ENCODE measurements around the gene HSPB7. TPM values are rescaled to one million over a fixed set of nuclear protein-coding genes. Genes with fewer than 3 reads are reported as not detected.

HSPB7 gene
- total and polyA plus RNA-seq, 4 donors = 0.28 to 1.4 (median 0.35) TPM

DNA sequence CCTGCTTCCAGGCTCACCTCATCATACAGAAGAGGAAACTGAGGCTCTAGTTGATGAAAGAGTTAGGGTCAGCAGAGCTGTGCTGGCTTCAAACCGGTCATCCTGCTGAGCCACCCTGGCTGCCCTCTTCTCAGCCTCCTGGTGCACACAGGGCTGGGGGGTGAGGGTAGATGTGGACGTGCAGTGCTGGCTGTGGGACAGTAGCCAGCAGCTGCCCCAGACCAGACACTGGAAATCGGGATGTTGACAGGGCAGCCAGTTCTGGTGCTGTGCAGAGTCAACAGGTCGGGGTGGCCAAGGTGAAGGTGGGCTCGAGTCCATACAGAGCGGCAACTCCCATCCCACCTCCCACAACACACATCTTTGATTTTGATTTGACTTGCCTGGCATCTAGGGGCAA, 2.5 kb upstream of the HSPB7 start (continued):
- TF ChIP-seq, protein P1, sequence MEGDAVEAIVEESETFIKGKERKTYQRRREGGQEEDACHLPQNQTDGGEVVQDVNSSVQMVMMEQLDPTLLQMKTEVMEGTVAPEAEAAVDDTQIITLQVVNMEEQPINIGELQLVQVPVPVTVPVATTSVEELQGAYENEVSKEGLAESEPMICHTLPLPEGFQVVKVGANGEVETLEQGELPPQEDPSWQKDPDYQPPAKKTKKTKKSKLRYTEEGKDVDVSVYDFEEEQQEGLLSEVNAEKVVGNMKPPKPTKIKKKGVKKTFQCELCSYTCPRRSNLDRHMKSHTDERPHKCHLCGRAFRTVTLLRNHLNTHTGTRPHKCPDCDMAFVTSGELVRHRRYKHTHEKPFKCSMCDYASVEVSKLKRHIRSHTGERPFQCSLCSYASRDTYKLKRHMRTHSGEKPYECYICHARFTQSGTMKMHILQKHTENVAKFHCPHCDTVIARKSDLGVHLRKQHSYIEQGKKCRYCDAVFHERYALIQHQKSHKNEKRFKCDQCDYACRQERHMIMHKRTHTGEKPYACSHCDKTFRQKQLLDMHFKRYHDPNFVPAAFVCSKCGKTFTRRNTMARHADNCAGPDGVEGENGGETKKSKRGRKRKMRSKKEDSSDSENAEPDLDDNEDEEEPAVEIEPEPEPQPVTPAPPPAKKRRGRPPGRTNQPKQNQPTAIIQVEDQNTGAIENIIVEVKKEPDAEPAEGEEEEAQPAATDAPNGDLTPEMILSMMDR (IDR thresholded peaks at IDR 0.05; ENCODE audit: low read depth, low read length, missing input control) = no peak
- TF ChIP-seq RXRA (IDR thresholded peaks at IDR 0.05) = no peak

DNA sequence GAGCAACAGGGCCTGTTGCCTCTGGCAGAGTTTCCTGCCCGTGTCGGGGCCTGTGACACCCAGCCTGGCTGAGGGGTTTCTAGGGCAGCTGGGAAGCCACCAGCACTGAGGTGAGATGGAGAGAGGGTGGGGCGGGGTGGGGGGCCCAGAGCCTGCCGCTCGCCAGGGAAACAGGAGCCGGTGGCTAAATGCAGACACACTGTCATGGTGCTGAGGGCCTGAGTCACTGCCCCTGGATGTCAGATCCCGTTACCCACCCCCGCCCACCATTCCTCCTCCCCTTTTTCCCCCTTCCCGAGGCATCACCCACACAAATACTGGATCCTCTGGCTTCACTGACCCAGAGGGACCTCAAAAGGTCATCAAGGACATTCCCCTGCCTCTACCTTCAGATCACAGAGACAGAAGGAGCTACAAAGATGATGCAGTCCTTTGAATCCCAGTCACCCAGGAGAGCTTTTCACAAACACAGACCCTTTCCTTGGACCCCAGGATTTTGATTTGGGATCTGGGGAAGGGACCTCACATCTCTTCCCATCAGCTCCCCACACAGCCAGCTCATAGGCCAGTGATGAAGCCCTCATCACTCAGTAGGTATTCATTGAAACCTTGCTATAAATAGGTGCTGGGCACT, 1.9 kb upstream of the HSPB7 start:
- Histone ChIP-seq H3K9ac (ENCODE audit: low read depth in 1 of 2, low read length in 2 of 2) (no peak overlapping the region), H3K27ac (ENCODE audit: low read depth in 1 of 2, low read length in 2 of 2) (no peak overlapping the region), H3K36me3 (ENCODE audit: control insufficient read depth in 4 of 4, insufficient read depth in 3 of 4, low read depth in 1 of 4, low read length in 3 of 4) (no peaks in the 10 kb centered on the region), H3K27me3 (ENCODE audit: control insufficient read depth in 4 of 4, insufficient read depth in 4 of 4, low read length in 3 of 4) (no peaks in the 10 kb centered on the region), H3K4me1 (ENCODE audit: control insufficient read depth in 4 of 4, insufficient read depth in 4 of 4, low read length in 3 of 4) (peaks cover 3 to 25% (median 21%) of the 10 kb centered on the region in 4 donors), H3K9me3 (ENCODE audit: control insufficient read depth in 4 of 4, low read length in 3 of 4) (no peaks in the 10 kb centered on the region), H3K4me3 (ENCODE audit: low read depth in 1 of 3, low read length in 3 of 3) (no peak overlapping the region)
- 74% methylated on average over 9 of the region's 9 CpGs for WGBS
- DNase-seq (ENCODE audit: low spot score) = no peak
- TF ChIP-seq, protein P1 (IDR thresholded peaks at IDR 0.05; ENCODE audit: low read depth, low read length, missing input control) = no peak
- TF ChIP-seq RXRA (IDR thresholded peaks at IDR 0.05) (no peak), SP1 (IDR thresholded peaks at IDR 0.05) (no peak), GABPA (IDR thresholded peaks at IDR 0.05 in 1 of 2, conservative IDR thresholded peaks at IDR 0.05 in 1 of 2) (no peak), NR2F2 (IDR thresholded peaks at IDR 0.05) (no peak), RAD21 (IDR thresholded peaks at IDR 0.05) (no peak), YY1 (IDR thresholded peaks at IDR 0.05) (no peak), TAF1 (conservative IDR thresholded peaks at IDR 0.05) (no peak)
- TF ChIP-seq, protein P2, sequence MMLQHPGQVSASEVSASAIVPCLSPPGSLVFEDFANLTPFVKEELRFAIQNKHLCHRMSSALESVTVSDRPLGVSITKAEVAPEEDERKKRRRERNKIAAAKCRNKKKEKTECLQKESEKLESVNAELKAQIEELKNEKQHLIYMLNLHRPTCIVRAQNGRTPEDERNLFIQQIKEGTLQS (IDR thresholded peaks at IDR 0.05) = no peak
- TF ChIP-seq, protein P3, sequence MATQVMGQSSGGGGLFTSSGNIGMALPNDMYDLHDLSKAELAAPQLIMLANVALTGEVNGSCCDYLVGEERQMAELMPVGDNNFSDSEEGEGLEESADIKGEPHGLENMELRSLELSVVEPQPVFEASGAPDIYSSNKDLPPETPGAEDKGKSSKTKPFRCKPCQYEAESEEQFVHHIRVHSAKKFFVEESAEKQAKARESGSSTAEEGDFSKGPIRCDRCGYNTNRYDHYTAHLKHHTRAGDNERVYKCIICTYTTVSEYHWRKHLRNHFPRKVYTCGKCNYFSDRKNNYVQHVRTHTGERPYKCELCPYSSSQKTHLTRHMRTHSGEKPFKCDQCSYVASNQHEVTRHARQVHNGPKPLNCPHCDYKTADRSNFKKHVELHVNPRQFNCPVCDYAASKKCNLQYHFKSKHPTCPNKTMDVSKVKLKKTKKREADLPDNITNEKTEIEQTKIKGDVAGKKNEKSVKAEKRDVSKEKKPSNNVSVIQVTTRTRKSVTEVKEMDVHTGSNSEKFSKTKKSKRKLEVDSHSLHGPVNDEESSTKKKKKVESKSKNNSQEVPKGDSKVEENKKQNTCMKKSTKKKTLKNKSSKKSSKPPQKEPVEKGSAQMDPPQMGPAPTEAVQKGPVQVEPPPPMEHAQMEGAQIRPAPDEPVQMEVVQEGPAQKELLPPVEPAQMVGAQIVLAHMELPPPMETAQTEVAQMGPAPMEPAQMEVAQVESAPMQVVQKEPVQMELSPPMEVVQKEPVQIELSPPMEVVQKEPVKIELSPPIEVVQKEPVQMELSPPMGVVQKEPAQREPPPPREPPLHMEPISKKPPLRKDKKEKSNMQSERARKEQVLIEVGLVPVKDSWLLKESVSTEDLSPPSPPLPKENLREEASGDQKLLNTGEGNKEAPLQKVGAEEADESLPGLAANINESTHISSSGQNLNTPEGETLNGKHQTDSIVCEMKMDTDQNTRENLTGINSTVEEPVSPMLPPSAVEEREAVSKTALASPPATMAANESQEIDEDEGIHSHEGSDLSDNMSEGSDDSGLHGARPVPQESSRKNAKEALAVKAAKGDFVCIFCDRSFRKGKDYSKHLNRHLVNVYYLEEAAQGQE (IDR thresholded peaks at IDR 0.05) = no peak
- TF ChIP-seq, protein P4, sequence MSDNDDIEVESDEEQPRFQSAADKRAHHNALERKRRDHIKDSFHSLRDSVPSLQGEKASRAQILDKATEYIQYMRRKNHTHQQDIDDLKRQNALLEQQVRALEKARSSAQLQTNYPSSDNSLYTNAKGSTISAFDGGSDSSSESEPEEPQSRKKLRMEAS (IDR thresholded peaks at IDR 0.05) = no peak
- TF ChIP-seq, protein P5, sequence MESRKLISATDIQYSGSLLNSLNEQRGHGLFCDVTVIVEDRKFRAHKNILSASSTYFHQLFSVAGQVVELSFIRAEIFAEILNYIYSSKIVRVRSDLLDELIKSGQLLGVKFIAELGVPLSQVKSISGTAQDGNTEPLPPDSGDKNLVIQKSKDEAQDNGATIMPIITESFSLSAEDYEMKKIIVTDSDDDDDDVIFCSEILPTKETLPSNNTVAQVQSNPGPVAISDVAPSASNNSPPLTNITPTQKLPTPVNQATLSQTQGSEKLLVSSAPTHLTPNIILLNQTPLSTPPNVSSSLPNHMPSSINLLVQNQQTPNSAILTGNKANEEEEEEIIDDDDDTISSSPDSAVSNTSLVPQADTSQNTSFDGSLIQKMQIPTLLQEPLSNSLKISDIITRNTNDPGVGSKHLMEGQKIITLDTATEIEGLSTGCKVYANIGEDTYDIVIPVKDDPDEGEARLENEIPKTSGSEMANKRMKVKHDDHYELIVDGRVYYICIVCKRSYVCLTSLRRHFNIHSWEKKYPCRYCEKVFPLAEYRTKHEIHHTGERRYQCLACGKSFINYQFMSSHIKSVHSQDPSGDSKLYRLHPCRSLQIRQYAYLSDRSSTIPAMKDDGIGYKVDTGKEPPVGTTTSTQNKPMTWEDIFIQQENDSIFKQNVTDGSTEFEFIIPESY (IDR thresholded peaks at IDR 0.05) = no peak
